T-cell (primary cell): Measurements from ENCODE around the gene AAK1. TPM values are rescaled to one million over a fixed set of nuclear protein-coding genes. Genes with fewer than 3 reads are reported as not detected.

ENCODE experiments used
- ATAC-seq, 4 experiments: fragments of 200-7000 bp in 3 of 4; fragments of 150-1000 bp in 1 of 4; cut with Tn5 transposase; replicated peaks in 1 of 4; 1 replicate in 3 of 4; 2 replicates in 1 of 4; pipeline ENCODE4 v1.10.0; 2021; ENCODE audit warnings: moderate library complexity in 3 of 4, mild to moderate bottlenecking in 2 of 4, moderate number of reproducible peaks in 1 of 4
- CTCF ChIA-PET, 2 donors: fragments of 300-600 bp; sonication (Branson Sonifier 250); formaldehyde crosslinking; loops; one replicate each; lab custom pipeline; 2022; ENCODE audit warnings: antibody characterized with exemption in 2 of 2; lab: Charles Lee
- POLR2A ChIA-PET, 2 donors: fragments of 300-600 bp; sonication (Branson Sonifier 250); formaldehyde crosslinking; loops; one replicate each; lab custom pipeline; 2022; ENCODE audit warnings: antibody characterized with exemption in 2 of 2; lab: Charles Lee
- DNase-seq, 35 experiments: peaks; one replicate each; pipeline versions ENCODE4 v3.0.0 to v3.0.0-alpha.2; 2013 to 2023
- H3K27ac ChIP-seq: one replicate; pipeline ENCODE4 v1.5.1; 2013; ENCODE audit warnings: low read length
- H3K27me3 ChIP-seq, 2 experiments: replicated peaks in 1 of 2; 1 replicate in 1 of 2; 2 replicates in 1 of 2; pipeline versions ENCODE4 v1.6.1 to v1.7.0; 2013; ENCODE audit warnings: low read length in 1 of 2, mixed read lengths in 1 of 2; ENCODE audit not compliant: control insufficient read depth in 2 of 2, insufficient read depth in 2 of 2; ENCODE audit errors: extremely low read depth in 1 of 2
- H3K36me3 ChIP-seq, 2 donors: 1 replicate in 1 of 2; 2 replicates in 1 of 2; pipeline versions ENCODE4 v1.6.1 to v1.7.0; 2013; ENCODE audit warnings: low read length in 1 of 2; ENCODE audit not compliant: control insufficient read depth in 2 of 2, insufficient read depth in 1 of 2; ENCODE audit errors: extremely low read depth in 1 of 2
- H3K4me1 ChIP-seq, 2 experiments: 1 replicate in 1 of 2; 2 replicates in 1 of 2; pipeline versions ENCODE4 v1.6.1 to v1.7.0; 2013; ENCODE audit warnings: low read length in 2 of 2, mixed read lengths in 1 of 2; ENCODE audit not compliant: insufficient read depth in 2 of 2, control insufficient read depth in 1 of 2; ENCODE audit errors: extremely low read depth in 1 of 2
- H3K4me3 ChIP-seq, 2 donors: 1 replicate in 1 of 2; 2 replicates in 1 of 2; pipeline versions ENCODE4 v1.5.1 to v1.7.0; 2013; ENCODE audit warnings: mild to moderate bottlenecking in 2 of 2, low read length in 1 of 2, moderate library complexity in 1 of 2; ENCODE audit not compliant: control insufficient read depth in 1 of 2; ENCODE audit errors: extremely low read depth in 1 of 2
- H3K9me3 ChIP-seq: 2 replicates; pipeline ENCODE4 v1.7.0; 2013
- H3K27ac Mint-ChIP-seq, 2 donors: one replicate each; pipeline ENCODE4 v1.8.0; 2020 to 2021; ENCODE audit warnings: mild to moderate bottlenecking in 2 of 2, mixed read lengths in 2 of 2
- H3K27me3 Mint-ChIP-seq, 2 donors: one replicate each; pipeline ENCODE4 v1.8.0; 2021 to 2022; ENCODE audit warnings: mixed read lengths in 2 of 2
- H3K36me3 Mint-ChIP-seq: one replicate; pipeline ENCODE4 v1.8.0; 2021; ENCODE audit warnings: mixed read lengths
- H3K4me1 Mint-ChIP-seq, 3 donors: one replicate each; pipeline ENCODE4 v1.8.0; 2020 to 2022; ENCODE audit warnings: mixed read lengths in 3 of 3, mild to moderate bottlenecking in 1 of 3
- H3K4me3 Mint-ChIP-seq, 3 donors: one replicate each; pipeline ENCODE4 v1.8.0; 2020 to 2022; ENCODE audit warnings: mild to moderate bottlenecking in 3 of 3, mixed read lengths in 3 of 3, moderate library complexity in 3 of 3
- H3K9me3 Mint-ChIP-seq, 3 donors: one replicate each; pipeline ENCODE4 v1.8.0; 2020 to 2022; ENCODE audit warnings: mixed read lengths in 3 of 3
- WGBS: methylation state at CpG from one replicate; pipeline ENCODE4 v1.1.5; 2013; ENCODE audit warnings: missing lambda C conversion rate; ENCODE audit not compliant: insufficient coverage; 5-methylcytosine and 5-hydroxymethylcytosine counted together
- total RNA-seq, 35 experiments: library from RNA in 6 of 35; stranded (reverse) in 6 of 35; fragments of 120-200 nt in 1 of 35; gene quantifications; one replicate each; pipeline versions ENCODE4 v1.2.1 to v1.2.4 and lab custom pipeline; 2013 to 2026

AAK1 gene
- total RNA-seq, 5 donors from 2014 or later (not counting 1 experiment from before 2014, with no cell fraction given), result 170 to 283 (median 177) TPM

GRCh38 chr2:69465513-69466456, 177.8 kb downstream of the AAK1 start:
- no peak overlapping the region for H3K27ac ChIP-seq
- POLR2A ChIA-PET, result interaction anchor here (0.5 to 0.6 kb wide), 2 partner anchors 18 to 538 kb away, joined by 3 to 10 read pairs; no protein-coding TSS in a partner anchor
- no peaks in the 10 kb centered on the region for H3K4me1 ChIP-seq
- no peaks in the 10 kb centered on the region for H3K27me3 ChIP-seq
- 99% methylated on average over 12 of the region's 14 CpGs for WGBS
- no peak overlapping the region for H3K4me3 ChIP-seq
- no peaks in the 10 kb centered on the region for H3K9me3 ChIP-seq
- no peak for DNase-seq
- H3K4me3 Mint-ChIP-seq, result no peak overlapping the region
- H3K27ac Mint-ChIP-seq, result peak overlapping the region in 1 of 2 donors; percentile 40
- no peaks in the 10 kb centered on the region for H3K9me3 Mint-ChIP-seq
- peaks cover 0 to 7% (median 6%) of the 10 kb centered on the region in 3 donors for H3K4me1 Mint-ChIP-seq
- no peak for ATAC-seq
- CTCF ChIA-PET, result no interaction called here
- H3K36me3 Mint-ChIP-seq, result peaks cover 64% of the 10 kb centered on the region
- peaks cover 2 to 63% of the 10 kb centered on the region in 2 donors for H3K36me3 ChIP-seq
- H3K27me3 Mint-ChIP-seq, result no peaks in the 10 kb centered on the region

GRCh38 chr2:69464575-69464974, 179.0 kb downstream of the AAK1 start:
- Histone ChIP-seq H3K36me3 (peaks cover 2 to 60% of the 10 kb centered on the region in 2 donors), H3K27me3 (no peaks in the 10 kb centered on the region), H3K4me3 (no peak overlapping the region), H3K9me3 (no peaks in the 10 kb centered on the region), H3K4me1 (no peaks in the 10 kb centered on the region), H3K27ac (no peak overlapping the region)
- Mint-ChIP-seq H3K4me3 (no peak overlapping the region), H3K36me3 (peaks cover 56% of the 10 kb centered on the region), H3K27me3 (no peaks in the 10 kb centered on the region), H3K27ac (peak overlapping the region in 1 of 2 donors; percentile 12), H3K4me1 (peaks cover 0 to 4% (median 3%) of the 10 kb centered on the region in 3 donors), H3K9me3 (no peaks in the 10 kb centered on the region)
- WGBS, result 75% methylated on average over 1 of the region's 3 CpGs
- POLR2A ChIA-PET, result interaction anchor here in 1 of 2 donors (0.7 kb wide), 1 partner anchor 63 kb away, joined by 16 read pairs; no protein-coding TSS in a partner anchor
- CTCF ChIA-PET, result interaction anchor here in 1 of 2 donors (0.7 kb wide), 1 partner anchor 167 kb away, joined by 6 read pairs; no protein-coding TSS in a partner anchor
- ATAC-seq (no peak), DNase-seq (no peak)

GRCh38 chr2:69462780-69463179, 180.8 kb downstream of the AAK1 start:
- CTCF ChIA-PET, result interaction anchor here in 1 of 2 donors (1.2 to 1.4 kb wide), 2 partner anchors 16 to 26 kb away, joined by 3 read pairs; partner anchors contain the start of gene NFU1
- Histone ChIP-seq H3K4me1 (no peaks in the 10 kb centered on the region), H3K4me3 (no peak overlapping the region), H3K27ac (no peak overlapping the region), H3K9me3 (no peaks in the 10 kb centered on the region), H3K27me3 (no peaks in the 10 kb centered on the region), H3K36me3 (peaks cover 2 to 54% of the 10 kb centered on the region in 2 donors)
- no peak overlapping the region for H3K27ac Mint-ChIP-seq
- ATAC-seq, result no peak
- H3K9me3 Mint-ChIP-seq, result no peaks in the 10 kb centered on the region
- H3K27me3 Mint-ChIP-seq, result no peaks in the 10 kb centered on the region
- H3K4me3 Mint-ChIP-seq, result no peak overlapping the region
- peaks cover 46% of the 10 kb centered on the region for H3K36me3 Mint-ChIP-seq
- POLR2A ChIA-PET, result no interaction called here
- no CpG with 5 or more reads among the region's 3 CpGs for WGBS
- no peak for DNase-seq
- peaks cover 0 to 3% (median 0%) of the 10 kb centered on the region in 3 donors for H3K4me1 Mint-ChIP-seq

DNA sequence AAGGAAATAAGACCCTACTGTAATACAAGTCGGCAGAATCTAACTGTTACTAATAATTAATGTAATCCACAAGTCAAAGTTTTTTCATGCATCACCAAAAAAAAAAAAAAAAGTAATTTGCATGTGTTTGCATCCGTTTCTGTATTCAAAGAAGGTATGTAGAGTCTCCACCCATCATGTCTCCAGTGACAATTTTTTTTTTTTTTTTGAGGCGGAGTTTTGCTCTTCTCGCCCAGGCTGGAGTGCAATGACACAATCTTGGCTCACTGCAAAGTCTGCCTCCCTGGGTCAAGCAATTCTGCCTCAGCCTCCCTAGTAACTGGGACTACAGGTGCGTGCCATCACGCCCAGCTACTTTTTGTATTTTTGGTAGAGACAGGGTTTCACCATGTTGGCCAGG, 182.1 kb downstream of the AAK1 start:
- ATAC-seq (no peak), DNase-seq (no peak)
- CTCF ChIA-PET, result no interaction called here
- H3K4me1 Mint-ChIP-seq, result peaks cover 0 to 8% (median 7%) of the 10 kb centered on the region in 3 donors
- H3K4me3 ChIP-seq, result no peak overlapping the region
- no peak overlapping the region for H3K27ac ChIP-seq
- no peaks in the 10 kb centered on the region for H3K27me3 Mint-ChIP-seq
- peaks cover 41% of the 10 kb centered on the region for H3K36me3 Mint-ChIP-seq
- H3K4me1 ChIP-seq, result no peaks in the 10 kb centered on the region
- H3K9me3 Mint-ChIP-seq, result no peaks in the 10 kb centered on the region
- WGBS, result 100% methylated on average over 1 of the region's 6 CpGs
- POLR2A ChIA-PET, result interaction anchor here in 1 of 2 donors (0.6 kb wide), 1 partner anchor 15 kb away, joined by 3 read pairs; no protein-coding TSS in a partner anchor
- H3K27ac Mint-ChIP-seq, result no peak overlapping the region
- no peaks in the 10 kb centered on the region for H3K9me3 ChIP-seq
- H3K27me3 ChIP-seq, result no peaks in the 10 kb centered on the region
- no peak overlapping the region for H3K4me3 Mint-ChIP-seq
- H3K36me3 ChIP-seq, result peaks cover 2 to 43% of the 10 kb centered on the region in 2 donors

DNA sequence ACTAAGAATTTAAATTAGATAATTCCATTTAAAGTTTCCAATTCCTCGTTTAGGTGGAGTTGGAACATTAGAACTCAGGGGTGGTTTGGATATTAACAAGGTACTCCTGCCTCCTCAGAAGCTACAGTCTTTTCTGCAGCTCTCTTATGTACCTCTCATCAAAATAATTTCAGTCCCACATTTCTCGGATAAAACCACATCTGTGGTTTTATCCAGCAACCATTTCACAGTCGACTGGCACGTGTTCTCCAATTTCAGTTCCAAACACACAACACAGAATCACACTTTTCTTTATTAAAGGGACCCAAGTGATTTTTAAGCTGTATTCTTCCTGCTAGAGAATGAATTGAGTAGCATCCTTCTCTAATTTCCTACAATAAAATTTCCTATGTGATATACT, 183.6 kb downstream of the AAK1 start:
- Mint-ChIP-seq H3K36me3 (peaks cover 26% of the 10 kb centered on the region), H3K4me3 (no peak overlapping the region), H3K9me3 (no peaks in the 10 kb centered on the region), H3K4me1 (peaks cover 0 to 19% (median 11%) of the 10 kb centered on the region in 3 donors), H3K27me3 (no peaks in the 10 kb centered on the region), H3K27ac (peak overlapping the region in 1 of 2 donors; percentile 45)
- ChIA-PET POLR2A (no interaction called here), CTCF (interaction anchor here in 1 of 2 donors (1.2 kb wide), 1 partner anchor 20 kb away, joined by 3 read pairs; no protein-coding TSS in a partner anchor)
- ATAC-seq, result no peak
- peaks cover 2 to 29% of the 10 kb centered on the region in 2 donors for H3K36me3 ChIP-seq
- H3K9me3 ChIP-seq, result no peaks in the 10 kb centered on the region
- no peak for DNase-seq
- H3K27me3 ChIP-seq, result no peaks in the 10 kb centered on the region
- no peaks in the 10 kb centered on the region for H3K4me1 ChIP-seq
- H3K4me3 ChIP-seq, result no peak overlapping the region
- H3K27ac ChIP-seq, result no peak overlapping the region
- 57% methylated on average over 1 of the region's 4 CpGs for WGBS

- no peaks in the 10 kb centered on the region for H3K9me3 ChIP-seq
- H3K4me1 ChIP-seq, result no peaks in the 10 kb centered on the region
- Mint-ChIP-seq H3K4me1 (peaks cover 6 to 21% (median 18%) of the 10 kb centered on the region in 3 donors), H3K27ac (peak overlapping the region; percentile 33 to 77), H3K4me3 (no peak overlapping the region), H3K36me3 (peaks cover 11% of the 10 kb centered on the region), H3K9me3 (no peaks in the 10 kb centered on the region), H3K27me3 (no peaks in the 10 kb centered on the region)
- ATAC-seq (peak in 1 of 4 experiments; percentile 29), DNase-seq (no peak)
- CTCF ChIA-PET, result interaction anchor here in 1 of 2 donors (0.5 kb wide), 1 partner anchor 322 kb away, joined by 3 read pairs; no protein-coding TSS in a partner anchor
- no peak overlapping the region for H3K4me3 ChIP-seq
- no peaks in the 10 kb centered on the region for H3K27me3 ChIP-seq
- H3K36me3 ChIP-seq, result peaks cover 0 to 15% of the 10 kb centered on the region in 2 donors
- H3K27ac ChIP-seq, result no peak overlapping the region
- POLR2A ChIA-PET, result no interaction called here
Measured at GRCh38 chr2:69456950-69457445, 186.5 kb downstream of the AAK1 start.
